Measurements from ENCODE around the gene NPTN.
"Not testable (repeated sequence)": the region's sequence is repeated elsewhere in the genome, so short reads cannot be mapped to it uniquely, and the experiment has no call there.

Gene NPTN

GRCh38 chr15:73601451-73602445, 31.4 kb downstream of the NPTN start:
- DNase-seq (ENCODE audit: low read depth in 2 of 2), result no peak

GRCh38 chr15:73600413-73601335, 32.5 kb downstream of the NPTN start:
- DNase-seq (ENCODE audit: low read depth in 2 of 2), result no peak

GRCh38 chr15:73599934-73600333, 33.3 kb downstream of the NPTN start:
- no peak for DNase-seq (ENCODE audit: low read depth in 2 of 2)

- no peak for DNase-seq (ENCODE audit: low read depth in 2 of 2)
These were observed 34.5 kb downstream of the NPTN start for GRCh38 chr15:73598530-73599160.

- no peak for DNase-seq (ENCODE audit: low read depth in 2 of 2)
These were observed 36.1 kb downstream of the NPTN start for GRCh38 chr15:73597036-73597638.

- DNase-seq (ENCODE audit: low read depth in 2 of 2), result no peak
These were observed 37.0 kb downstream of the NPTN start for GRCh38 chr15:73596174-73596573.

- no peak for DNase-seq (ENCODE audit: low read depth in 2 of 2)
These were observed 39.1 kb downstream of the NPTN start for GRCh38 chr15:73594109-73594508.

GRCh38 chr15:73593304-73594074, 39.7 kb downstream of the NPTN start:
- no peak for DNase-seq (ENCODE audit: low read depth in 2 of 2)

- no peak for DNase-seq (ENCODE audit: low read depth in 2 of 2)
These were observed 42.9 kb downstream of the NPTN start for GRCh38 chr15:73590263-73590662.

- no peak for DNase-seq (ENCODE audit: low read depth in 2 of 2)
These were observed 43.4 kb downstream of the NPTN start for GRCh38 chr15:73589766-73590165.

GRCh38 chr15:73585871-73586654, 47.1 kb downstream of the NPTN start:
- DNase-seq (ENCODE audit: low read depth in 2 of 2), result no peak

- DNase-seq (ENCODE audit: low read depth in 2 of 2), result no peak
These were observed 48.3 kb downstream of the NPTN start for GRCh38 chr15:73584699-73585420.

- DNase-seq (ENCODE audit: low read depth in 2 of 2), result no peak
These were observed 49.6 kb downstream of the NPTN start for GRCh38 chr15:73583544-73583943.

GRCh38 chr15:73582851-73583379, 50.3 kb downstream of the NPTN start:
- DNase-seq (ENCODE audit: low read depth in 2 of 2), result no peak

- no peak for DNase-seq (ENCODE audit: low read depth in 2 of 2)
These were observed 55.2 kb downstream of the NPTN start for GRCh38 chr15:73578026-73578425.

GRCh38 chr15:73577593-73577992, 55.6 kb downstream of the NPTN start:
- not testable (repeated sequence) for DNase-seq (ENCODE audit: low read depth in 2 of 2)

GRCh38 chr15:73575636-73576247, 57.4 kb downstream of the NPTN start:
- DNase-seq (ENCODE audit: low read depth in 2 of 2), result no peak

GRCh38 chr15:73573572-73573971, 59.6 kb downstream of the NPTN start:
- DNase-seq (ENCODE audit: low read depth in 2 of 2), result no peak

- no peak for DNase-seq (ENCODE audit: low read depth in 2 of 2)
These were observed 60.2 kb downstream of the NPTN start for GRCh38 chr15:73573037-73573436.
